Measurements from ENCODE around the gene TBC1D22A. TPM values are rescaled to one million over a fixed set of nuclear protein-coding genes. Genes with fewer than 3 reads are reported as not detected.
A peak's percentile ranks its signal among the peaks of the same experiment; 100 is the strongest.

TBC1D22A gene
- polyA plus RNA-seq, 1 donor = 19.0 TPM

GRCh38 chr22:47050401-47051051, 288.1 kb downstream of the TBC1D22A start:
- DNase-seq = no peak

GRCh38 chr22:47051441-47052071, 289.1 kb downstream of the TBC1D22A start:
- DNase-seq = no peak

- no peak for DNase-seq
Observed at GRCh38 chr22:47052236-47053012, 290.0 kb downstream of the TBC1D22A start.

- no peak for DNase-seq
Observed at GRCh38 chr22:47053013-47053725, 290.7 kb downstream of the TBC1D22A start.

GRCh38 chr22:47053726-47054141, 291.3 kb downstream of the TBC1D22A start:
- DNase-seq = no peak

GRCh38 chr22:47054231-47055072, 292.0 kb downstream of the TBC1D22A start:
- no peak for DNase-seq

- DNase-seq = no peak
Observed at GRCh38 chr22:47055073-47055355, 292.6 kb downstream of the TBC1D22A start.

GRCh38 chr22:47055461-47055860, 293.0 kb downstream of the TBC1D22A start:
- no peak for DNase-seq

- DNase-seq = no peak
Observed at GRCh38 chr22:47055921-47056320, 293.5 kb downstream of the TBC1D22A start.

- no peak for DNase-seq
Observed at GRCh38 chr22:47056361-47056760, 293.9 kb downstream of the TBC1D22A start.

GRCh38 chr22:47056776-47057470, 294.5 kb downstream of the TBC1D22A start:
- DNase-seq = no peak

- no peak for DNase-seq
Observed at GRCh38 chr22:47057916-47058585, 295.6 kb downstream of the TBC1D22A start.

GRCh38 chr22:47059076-47059475, 296.6 kb downstream of the TBC1D22A start:
- DNase-seq = no peak

GRCh38 chr22:47059701-47060161, 297.3 kb downstream of the TBC1D22A start:
- DNase-seq = peak; percentile 19

- DNase-seq = no peak
Observed at GRCh38 chr22:47060718-47061117, 298.3 kb downstream of the TBC1D22A start.

- no peak for DNase-seq
Observed at GRCh38 chr22:47061226-47061625, 298.8 kb downstream of the TBC1D22A start.

GRCh38 chr22:47062126-47062525, 299.7 kb downstream of the TBC1D22A start:
- no peak for DNase-seq

- DNase-seq = no peak
Observed at GRCh38 chr22:47063071-47063509, 300.6 kb downstream of the TBC1D22A start.

GRCh38 chr22:47063606-47064005, 301.2 kb downstream of the TBC1D22A start:
- DNase-seq = no peak

GRCh38 chr22:47064016-47064415, 301.6 kb downstream of the TBC1D22A start:
- DNase-seq = no peak

- no peak for DNase-seq
Observed at GRCh38 chr22:47064416-47064815, 302.0 kb downstream of the TBC1D22A start.

All from hindlimb muscle (tissue), 1 donor.